ENCODE measurements around the gene PEAR1.

GRCh38 chr1:156852418-156852874 lies 41.1 kb upstream of the PEAR1 start:
- TF ChIP-seq POLR2A (IDR thresholded peaks at IDR 0.05) (no peak), CTCF (IDR thresholded peaks at IDR 0.05) (no peak), POLR2AphosphoS5 (IDR thresholded peaks at IDR 0.05; ENCODE audit: insufficient read depth in 1 of 2, low read depth in 1 of 2) (no peak)
